ENCODE data around the gene TNIK. TPM values are rescaled to one million over a fixed set of nuclear protein-coding genes. Genes with fewer than 3 reads are reported as not detected.

The TNIK gene
- total RNA-seq, 1 experiment from 2014 or later = 7.0 TPM

GRCh38 chr3:171442184-171442583 lies 18.0 kb downstream of the TNIK start:
- BruUV-seq (replicated peaks) = no TSS peak
- ChIA-PET CTCF (no interaction called here), POLR2A (ENCODE audit: unreplicated experiment) (no interaction called here)

GRCh38 chr3:171441381-171441780 lies 18.8 kb downstream of the TNIK start:
- Histone ChIP-seq H3K79me2 (ENCODE audit: low read length) (no peaks in the 10 kb centered on the region), H3K27ac (ENCODE audit: low read length) (no peak overlapping the region), H3F3A (ENCODE audit: low read length, unreplicated experiment) (no peaks in the 10 kb centered on the region), H2AFZ (ENCODE audit: low read length) (no peak overlapping the region), H3K36me3 (ENCODE audit: low read depth, low read length) (no peaks in the 10 kb centered on the region), H3K4me2 (ENCODE audit: low read length) (no peak overlapping the region), H3K4me3 (ENCODE audit: low read length) (no peak overlapping the region), H3K9ac (ENCODE audit: low read length) (no peak overlapping the region), H3K27me3 (ENCODE audit: low read length) (no peaks in the 10 kb centered on the region), H3K4me1 (ENCODE audit: insufficient read depth, low read length) (no peaks in the 10 kb centered on the region), H3K9me3 (ENCODE audit: low read length) (no peaks in the 10 kb centered on the region), H4K20me1 (ENCODE audit: low read length) (no peaks in the 10 kb centered on the region), H3K9me2 (replicated peaks; ENCODE audit: low read length) (no peaks in the 10 kb centered on the region)
- no TSS peak for BruUV-seq (replicated peaks)
- no peak for DNase-seq
- ATAC-seq = no peak
- intact Hi-C loops (cut with micrococcal nuclease) = no loop called here
- ChIA-PET POLR2A (ENCODE audit: unreplicated experiment) (no interaction called here), CTCF (no interaction called here)
- TF ChIP-seq CTCF (conservative IDR thresholded peaks at IDR 0.05; ENCODE audit: low read depth, low read length) (no peak), EZH2 (IDR thresholded peaks at IDR 0.05; ENCODE audit: low read length, unreplicated experiment) (no peak), EZH2phosphoT487 (IDR thresholded peaks at IDR 0.05; ENCODE audit: borderline replicate concordance, low read length) (no peak)

More at GRCh38 chr3:171442184-171442583, 18.0 kb downstream of the TNIK start:
- H3K79me2 ChIP-seq (ENCODE audit: low read length) = no peaks in the 10 kb centered on the region
- intact Hi-C loops (cut with micrococcal nuclease) = no loop called here
- no peak overlapping the region for H3K9ac ChIP-seq (ENCODE audit: low read length)
- H3K27ac ChIP-seq (ENCODE audit: low read length) = no peak overlapping the region
- H3F3A ChIP-seq (ENCODE audit: low read length, unreplicated experiment) = no peaks in the 10 kb centered on the region
- no peaks in the 10 kb centered on the region for H4K20me1 ChIP-seq (ENCODE audit: low read length)
- H3K27me3 ChIP-seq (ENCODE audit: low read length) = no peaks in the 10 kb centered on the region
- no peaks in the 10 kb centered on the region for H3K9me3 ChIP-seq (ENCODE audit: low read length)
- H3K4me2 ChIP-seq (ENCODE audit: low read length) = no peak overlapping the region
- peaks cover 8% of the 10 kb centered on the region for H3K4me1 ChIP-seq (ENCODE audit: insufficient read depth, low read length)
- no peak overlapping the region for H2AFZ ChIP-seq (ENCODE audit: low read length)
- H3K4me3 ChIP-seq (ENCODE audit: low read length) = no peak overlapping the region
- H3K36me3 ChIP-seq (ENCODE audit: low read depth, low read length) = no peaks in the 10 kb centered on the region
- DNase-seq (no peak), ATAC-seq (no peak)
- TF ChIP-seq EZH2 (IDR thresholded peaks at IDR 0.05; ENCODE audit: low read length, unreplicated experiment) (no peak), CTCF (conservative IDR thresholded peaks at IDR 0.05; ENCODE audit: low read depth, low read length) (no peak), EZH2phosphoT487 (IDR thresholded peaks at IDR 0.05; ENCODE audit: borderline replicate concordance, low read length) (no peak)
- H3K9me2 ChIP-seq (replicated peaks; ENCODE audit: low read length) = no peaks in the 10 kb centered on the region

GRCh38 chr3:171439996-171440395 lies 20.2 kb downstream of the TNIK start:
- ChIA-PET POLR2A (ENCODE audit: unreplicated experiment) (no interaction called here), CTCF (no interaction called here)
- TF ChIP-seq EZH2 (IDR thresholded peaks at IDR 0.05; ENCODE audit: low read length, unreplicated experiment) (no peak), CTCF (conservative IDR thresholded peaks at IDR 0.05; ENCODE audit: low read depth, low read length) (no peak), EZH2phosphoT487 (IDR thresholded peaks at IDR 0.05; ENCODE audit: borderline replicate concordance, low read length) (no peak)
- intact Hi-C loops (cut with micrococcal nuclease) = no loop called here
- ATAC-seq = no peak
- H3K36me3 ChIP-seq (ENCODE audit: low read depth, low read length) = no peaks in the 10 kb centered on the region
- no peaks in the 10 kb centered on the region for H3K9me2 ChIP-seq (replicated peaks; ENCODE audit: low read length)
- H3F3A ChIP-seq (ENCODE audit: low read length, unreplicated experiment) = no peaks in the 10 kb centered on the region
- H3K9me3 ChIP-seq (ENCODE audit: low read length) = no peaks in the 10 kb centered on the region
- DNase-seq = no peak
- H3K27ac ChIP-seq (ENCODE audit: low read length) = no peak overlapping the region
- H3K9ac ChIP-seq (ENCODE audit: low read length) = no peak overlapping the region
- no peak overlapping the region for H3K4me3 ChIP-seq (ENCODE audit: low read length)
- no peaks in the 10 kb centered on the region for H3K27me3 ChIP-seq (ENCODE audit: low read length)
- no peaks in the 10 kb centered on the region for H4K20me1 ChIP-seq (ENCODE audit: low read length)
- H3K79me2 ChIP-seq (ENCODE audit: low read length) = no peaks in the 10 kb centered on the region
- no TSS peak for BruUV-seq (replicated peaks)
- H2AFZ ChIP-seq (ENCODE audit: low read length) = no peak overlapping the region
- no peaks in the 10 kb centered on the region for H3K4me1 ChIP-seq (ENCODE audit: insufficient read depth, low read length)
- H3K4me2 ChIP-seq (ENCODE audit: low read length) = no peak overlapping the region
